GM10266 (cell line): ENCODE measurements around the gene RXRB.
A peak's percentile ranks its signal among the peaks of the same experiment; 100 is the strongest.

Source experiments
- DNase-seq: peaks from one replicate; pipeline ENCODE4 v3.0.0; 2012; ENCODE audit errors: extremely low spot score
- CTCF ChIP-seq: IDR thresholded peaks from 2 replicates; pipeline ENCODE4 v1.5.1; 2012; ENCODE audit warnings: mild to moderate bottlenecking, low read depth; ENCODE audit not compliant: control insufficient read depth, insufficient read depth; ENCODE audit errors: missing control alignments

Gene RXRB

DNA sequence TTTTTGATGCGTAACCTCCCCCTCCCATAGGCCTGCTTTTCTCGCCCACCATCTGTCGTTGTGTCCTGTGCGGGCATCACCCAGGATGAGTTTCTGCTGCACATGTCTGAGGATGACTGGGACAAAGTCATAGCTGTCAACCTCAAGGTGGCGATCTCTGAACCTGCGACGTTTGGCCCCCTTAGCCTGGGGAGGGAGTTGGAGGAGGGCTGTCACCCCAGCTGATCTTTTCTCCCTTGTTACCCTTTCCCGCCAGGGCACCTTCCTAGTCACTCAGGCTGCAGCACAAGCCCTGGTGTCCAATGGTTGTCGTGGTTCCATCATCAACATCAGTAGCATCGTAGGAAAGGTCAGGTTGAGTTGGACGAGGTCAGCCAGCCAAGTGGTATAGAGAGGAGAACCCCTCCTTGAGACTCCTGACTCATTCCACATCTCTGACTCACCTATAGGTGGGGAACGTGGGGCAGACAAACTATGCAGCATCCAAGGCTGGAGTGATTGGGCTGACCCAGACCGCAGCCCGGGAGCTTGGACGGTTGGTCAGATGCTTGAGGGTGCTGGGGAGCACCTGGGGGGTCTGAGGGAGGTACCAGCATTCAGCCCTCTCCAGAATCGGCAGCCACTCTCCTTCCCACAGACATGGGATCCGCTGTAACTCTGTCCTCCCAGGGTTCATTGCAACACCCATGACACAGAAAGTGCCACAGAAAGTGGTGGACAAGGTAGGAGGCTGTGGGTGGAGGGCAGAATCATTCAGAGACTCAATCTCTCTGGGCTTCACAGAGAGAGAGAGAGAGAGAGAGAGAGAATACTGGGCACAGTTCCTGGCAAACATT lies 4.9 kb upstream of the RXRB start:
- no peak for DNase-seq
- TF ChIP-seq CTCF: peak; percentile 38

- no peak for TF ChIP-seq CTCF
Measured at GRCh38 chr6:33204415-33205190, 4.1 kb upstream of the RXRB start, which contains the start of gene HSD17B8. TSS of gene HSD17B8 (plus strand) at chr6:33204655. CDS start at chr6:33204669, 14 bp downstream.

GRCh38 chr6:33204165-33204414 lies 3.6 kb upstream of the RXRB start:
- no peak for DNase-seq
- TF ChIP-seq CTCF: no peak

More at GRCh38 chr6:33204415-33205190, 4.1 kb upstream of the RXRB start, which contains the start of gene HSD17B8:
- DNase-seq: peak; percentile 96

DNA sequence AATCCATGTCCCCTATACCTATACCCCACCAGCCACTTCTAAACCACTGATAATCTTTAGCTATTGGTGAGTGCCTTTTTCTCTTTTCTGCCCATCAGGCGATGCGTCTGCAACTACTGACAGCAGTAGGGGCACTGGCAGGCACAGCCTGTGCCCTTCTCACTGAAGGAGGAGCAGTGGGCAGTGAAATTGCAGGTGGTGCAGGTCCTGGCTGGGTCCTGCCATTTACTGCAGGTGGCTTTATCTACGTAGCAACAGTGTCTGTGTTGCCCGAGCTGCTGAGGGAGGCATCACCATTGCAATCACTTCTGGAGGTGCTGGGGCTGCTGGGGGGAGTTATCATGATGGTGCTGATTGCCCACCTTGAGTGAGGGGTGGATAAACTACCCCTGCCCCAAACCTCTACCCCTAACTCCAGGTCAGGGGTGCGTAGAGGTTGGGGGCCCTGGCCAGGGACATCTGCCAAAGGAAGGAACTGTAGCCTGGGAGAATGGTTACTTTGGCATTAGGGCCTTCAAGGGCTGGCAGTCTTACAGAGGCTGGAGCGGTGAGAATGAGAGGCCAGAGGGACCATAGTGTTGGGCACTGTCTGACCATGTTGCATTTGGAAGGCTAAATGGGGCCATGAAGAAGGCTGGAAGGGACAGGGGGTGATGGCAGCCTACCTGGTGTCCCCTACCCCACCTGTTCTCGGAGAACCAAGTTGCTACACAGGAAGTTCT lies 3.1 kb upstream of the RXRB start:
- no peak for TF ChIP-seq CTCF
- no peak for DNase-seq

GRCh38 chr6:33202799-33203198 lies 2.3 kb upstream of the RXRB start:
- DNase-seq: no peak
- no peak for TF ChIP-seq CTCF

GRCh38 chr6:33201935-33202334 lies 1.5 kb upstream of the RXRB start:
- no peak for TF ChIP-seq CTCF

More at GRCh38 chr6:33201935-33202334, 1.5 kb upstream of the RXRB start:
- no peak for DNase-seq
